Epidermal melanocyte (primary cell): Measurements from ENCODE around the gene STK4.

Experiments used
- DNase-seq: peaks from one replicate; pipeline ENCODE4 v3.0.0; 2011; ENCODE audit warnings: low spot score; ENCODE audit not compliant: insufficient read length

The STK4 gene

DNA sequence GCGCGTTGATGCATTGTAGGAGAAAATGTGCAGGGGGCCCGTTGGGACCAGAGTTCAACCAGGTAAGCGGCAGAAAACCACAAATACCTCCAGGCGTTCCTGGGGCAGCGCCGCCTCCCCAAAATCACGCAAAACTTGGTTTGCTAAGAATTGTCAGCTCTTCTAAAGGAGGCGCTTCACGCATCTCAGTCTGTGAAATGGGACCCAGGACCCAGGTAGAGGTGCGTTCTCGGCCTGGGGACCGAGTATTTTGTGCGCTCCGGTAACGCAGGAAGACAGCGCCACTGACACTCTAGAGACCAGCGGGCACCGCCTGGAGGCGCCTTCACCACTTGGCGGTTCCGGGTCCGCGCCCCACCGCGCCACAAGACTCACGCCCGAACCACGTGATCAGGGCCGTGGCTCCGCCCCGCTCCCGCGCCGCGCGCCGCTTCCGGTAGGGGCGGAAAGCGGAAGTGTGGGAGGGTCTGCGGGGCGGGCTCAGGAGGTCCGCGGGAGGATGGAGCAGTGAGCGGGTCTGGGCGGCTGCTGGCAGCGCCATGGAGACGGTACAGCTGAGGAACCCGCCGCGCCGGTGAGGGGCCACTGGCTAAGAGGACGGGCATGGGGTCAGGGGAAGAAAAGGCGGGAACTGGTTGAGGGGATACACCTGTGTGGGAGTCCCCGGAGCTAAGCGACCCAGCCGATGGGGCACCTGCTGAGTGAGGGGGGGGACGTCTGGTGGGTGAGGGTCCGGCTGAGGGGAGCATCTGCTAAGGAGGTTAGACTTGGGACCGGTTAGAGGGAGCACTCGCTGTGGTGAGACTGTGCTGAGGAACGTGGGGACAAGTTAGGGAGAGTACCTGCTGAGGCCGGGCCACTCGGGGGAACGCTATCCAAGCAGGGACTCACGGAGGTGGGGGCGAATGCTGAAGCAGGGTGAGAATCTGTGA lies at the start of gene STK4:
Gene STK4 (plus strand): TSS at position 483 of the 932 bp plus-strand sequence. CDS start 57 bp downstream, at position 540.
- peak; percentile 74 for DNase-seq

- no peak for DNase-seq
Observed at GRCh38 chr20:44916586-44916985, 49.7 kb upstream of the STK4 start.

- DNase-seq = no peak
Observed at GRCh38 chr20:44917399-44917798, 48.9 kb upstream of the STK4 start.

GRCh38 chr20:44918342-44918741 lies 48.0 kb upstream of the STK4 start:
- no peak for DNase-seq

DNA sequence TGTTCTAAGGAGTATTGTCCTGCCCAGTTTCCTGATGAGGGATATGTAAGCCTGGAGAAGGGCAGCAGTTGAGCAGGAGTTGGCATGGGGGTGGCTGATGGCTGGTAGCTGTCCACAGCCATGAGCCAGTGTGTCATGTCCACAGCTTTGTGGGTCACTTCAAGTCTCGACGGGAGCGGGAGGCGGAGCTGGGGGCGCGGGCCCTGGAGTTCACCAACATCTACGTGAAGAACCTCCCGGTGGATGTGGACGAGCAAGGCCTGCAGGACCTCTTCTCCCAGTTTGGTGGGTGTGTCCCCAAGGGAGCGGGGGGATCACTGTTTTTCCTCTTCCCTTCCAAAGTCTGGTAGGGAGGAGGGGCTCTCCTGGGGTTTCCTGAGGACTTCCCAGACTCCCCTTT lies 47.6 kb upstream of the STK4 start:
- no peak for DNase-seq

DNA sequence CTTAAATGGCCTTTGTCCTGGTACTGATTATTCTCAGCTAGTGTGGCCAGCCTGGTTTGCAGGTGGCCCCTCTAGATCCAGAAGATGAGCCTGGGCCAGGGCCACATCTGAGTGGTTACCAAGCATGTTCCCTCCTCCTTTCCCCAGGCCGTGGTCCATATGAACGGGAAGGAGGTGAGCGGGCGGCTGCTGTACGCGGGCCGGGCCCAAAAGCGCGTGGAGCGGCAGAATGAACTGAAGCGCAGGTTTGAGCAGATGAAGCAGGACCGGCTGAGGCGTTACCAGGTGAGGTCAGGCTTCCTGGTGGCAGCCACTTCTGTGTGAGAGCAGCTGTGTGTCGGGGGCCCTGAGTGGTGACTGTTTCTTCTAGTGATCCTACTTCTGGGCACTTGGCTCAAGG lies 44.9 kb upstream of the STK4 start:
- DNase-seq = no peak

DNA sequence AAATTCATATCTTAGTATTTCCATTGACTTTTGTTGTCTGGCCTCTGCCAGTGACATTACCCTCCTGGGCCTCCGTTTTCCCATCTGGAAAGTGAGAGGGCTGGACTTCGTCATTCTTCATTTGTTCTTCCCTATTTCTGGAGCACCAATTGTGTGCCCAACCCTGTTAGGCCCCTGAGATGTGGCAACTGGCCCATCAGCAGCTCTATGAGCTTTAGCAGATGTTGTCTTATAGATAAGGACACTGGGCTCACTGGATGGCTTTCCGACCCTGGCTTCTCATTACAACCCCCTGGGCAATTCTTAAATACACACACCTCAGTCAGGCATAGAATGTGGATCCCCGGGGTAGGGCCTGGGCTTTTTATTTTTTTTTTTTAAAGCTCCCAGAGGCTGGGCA lies 41.8 kb upstream of the STK4 start:
- no peak for DNase-seq

- no peak for DNase-seq
Observed at GRCh38 chr20:44928595-44928994, 37.7 kb upstream of the STK4 start.

- no peak for DNase-seq
Observed at GRCh38 chr20:44930517-44931168, 35.7 kb upstream of the STK4 start.

- no peak for DNase-seq
Observed at GRCh38 chr20:44931911-44932310, 34.4 kb upstream of the STK4 start.

- DNase-seq = no peak
Observed at GRCh38 chr20:44932916-44933315, 33.4 kb upstream of the STK4 start.

DNA sequence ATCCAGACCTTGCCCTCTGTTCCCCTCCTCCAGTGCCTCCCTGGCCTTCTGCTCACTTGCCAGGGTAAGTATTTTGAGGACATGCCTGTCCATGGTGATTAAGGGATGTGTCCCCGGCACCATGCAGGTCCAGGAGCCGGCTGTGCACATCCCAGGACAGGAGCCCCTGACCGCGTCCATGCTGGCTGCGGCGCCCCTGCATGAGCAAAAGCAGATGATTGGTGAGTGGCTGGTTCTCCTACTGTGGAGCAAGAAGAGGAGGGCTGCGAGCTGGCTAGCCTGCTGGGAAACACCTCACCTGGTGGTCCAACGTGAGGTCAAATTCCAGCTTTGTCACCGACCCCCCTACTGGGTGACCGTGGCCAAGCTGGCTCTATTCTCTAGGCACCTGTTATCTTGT lies 29.8 kb upstream of the STK4 start:
- DNase-seq = no peak

GRCh38 chr20:44938637-44939036 lies 27.7 kb upstream of the STK4 start:
- no peak for DNase-seq

DNA sequence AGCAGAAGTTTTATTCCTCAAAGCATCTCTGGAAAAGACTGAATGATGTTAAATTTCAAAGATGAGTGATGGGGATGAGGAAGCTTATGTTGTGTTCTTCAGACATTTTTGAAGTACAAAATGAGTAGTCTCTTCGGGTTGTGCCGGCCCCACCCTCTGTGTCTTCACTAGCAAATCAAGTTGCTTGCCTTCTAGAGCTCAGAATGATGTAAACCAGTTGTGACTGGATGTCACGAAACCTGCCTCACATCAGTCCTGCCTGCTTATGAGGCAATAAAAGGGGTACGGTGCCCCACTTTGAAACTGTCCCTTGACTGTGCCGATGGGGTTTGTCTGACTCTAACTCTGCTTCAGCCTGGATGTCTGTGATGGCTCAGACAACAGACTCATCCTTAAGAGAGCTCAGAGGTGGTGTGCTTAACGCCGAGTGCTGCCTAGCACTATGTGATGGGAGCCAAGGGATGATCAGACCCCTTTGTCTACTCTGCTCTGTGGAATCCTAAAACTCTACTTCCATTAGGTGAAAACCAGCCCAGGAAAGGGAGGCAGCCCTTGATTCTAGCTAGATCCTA lies 25.1 kb upstream of the STK4 start:
- DNase-seq = no peak

DNA sequence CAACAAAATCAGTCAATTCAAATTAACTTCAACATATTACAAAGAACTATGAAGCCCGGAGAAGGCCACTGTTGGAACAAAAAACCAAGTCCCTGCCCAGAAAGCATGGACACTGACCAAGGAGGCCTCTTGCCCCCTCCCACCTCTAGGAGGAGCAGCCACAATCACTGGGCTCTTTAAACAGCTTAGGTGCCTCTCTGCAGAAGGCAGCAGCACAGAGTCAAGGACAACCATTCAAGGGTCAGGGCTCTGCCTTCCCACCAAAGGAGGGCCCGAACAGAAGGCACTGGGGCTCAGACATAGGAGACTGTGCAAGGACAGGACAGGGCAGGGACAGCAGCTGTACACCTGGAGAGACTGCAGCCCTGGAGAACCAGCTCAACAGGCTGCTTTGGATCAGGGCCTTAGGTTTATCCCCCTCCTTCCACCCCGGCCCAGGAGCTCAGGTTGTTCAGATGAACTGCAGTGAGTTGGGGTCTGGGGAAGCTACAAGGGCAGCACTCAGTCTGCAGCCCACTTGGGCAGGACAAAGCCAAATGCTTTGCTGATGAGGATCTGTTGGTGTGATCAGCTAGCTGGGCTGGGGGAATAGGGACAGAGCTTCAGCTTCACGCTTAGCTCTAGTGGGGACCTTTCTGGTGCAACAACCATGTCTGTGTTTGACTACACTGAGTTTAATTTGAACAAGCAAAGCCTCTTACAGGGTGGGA lies 23.9 kb upstream of the STK4 start:
- no peak for DNase-seq

DNA sequence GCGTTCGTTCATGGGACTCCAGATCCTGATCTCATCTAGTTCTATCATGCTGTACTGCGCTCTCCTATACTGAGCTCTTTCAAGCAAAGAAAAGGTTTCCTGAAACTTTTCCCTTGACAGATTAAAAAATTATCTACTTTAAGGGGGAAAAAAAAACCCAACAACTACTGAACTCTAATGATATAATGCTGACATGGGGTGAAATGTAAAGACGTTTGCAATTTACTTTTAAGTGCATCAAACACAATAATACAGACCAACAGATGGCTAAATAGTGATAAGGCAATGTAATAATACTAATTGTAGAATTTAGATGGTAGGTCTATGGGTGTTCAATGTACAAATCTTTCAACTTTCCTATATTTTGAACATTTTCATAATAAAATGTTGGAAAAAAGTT lies 22.5 kb upstream of the STK4 start:
- no peak for DNase-seq

- no peak for DNase-seq
Observed at GRCh38 chr20:44945261-44945660, 21.1 kb upstream of the STK4 start.

- no peak for DNase-seq
Observed at GRCh38 chr20:44946271-44946852, 19.9 kb upstream of the STK4 start.

DNA sequence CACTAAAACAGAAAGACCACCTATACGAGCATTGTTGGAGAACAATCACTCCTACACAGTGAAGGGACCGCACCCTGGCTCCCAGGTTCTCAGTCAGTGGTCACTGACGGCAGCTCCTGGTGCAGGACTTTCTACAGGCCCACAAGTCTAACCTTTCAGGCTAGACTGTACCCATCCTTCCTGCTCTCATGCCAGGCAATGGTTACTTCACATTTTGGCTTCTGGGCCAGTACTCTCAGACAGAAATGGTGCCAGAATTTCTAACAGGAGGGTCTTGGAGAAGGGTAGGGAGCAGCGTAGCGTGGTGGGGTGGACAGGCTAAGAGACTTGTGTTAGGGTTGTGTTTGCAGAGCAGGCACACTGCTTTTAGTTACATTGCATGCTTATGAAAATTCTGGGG lies 18.2 kb upstream of the STK4 start:
- DNase-seq = no peak

DNA sequence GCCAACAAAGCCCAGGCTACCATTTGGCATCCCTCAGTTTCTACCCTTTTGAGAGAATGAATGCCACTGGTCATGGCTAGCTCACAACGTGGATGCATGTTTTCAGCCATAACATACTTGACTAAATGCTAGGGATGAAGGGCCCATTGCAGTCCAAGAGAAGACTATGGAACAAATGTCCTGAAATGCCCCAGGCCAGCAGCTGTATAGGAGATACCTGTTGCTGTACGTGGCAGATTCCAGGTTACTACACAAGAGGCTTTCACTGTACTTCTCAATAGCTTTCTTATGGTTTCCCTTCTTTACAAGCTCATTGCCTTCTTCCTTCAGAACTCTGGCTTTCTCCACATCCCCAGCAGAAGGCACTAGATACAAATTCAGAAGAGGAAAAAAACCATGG lies 17.8 kb upstream of the STK4 start:
- DNase-seq = no peak

DNA sequence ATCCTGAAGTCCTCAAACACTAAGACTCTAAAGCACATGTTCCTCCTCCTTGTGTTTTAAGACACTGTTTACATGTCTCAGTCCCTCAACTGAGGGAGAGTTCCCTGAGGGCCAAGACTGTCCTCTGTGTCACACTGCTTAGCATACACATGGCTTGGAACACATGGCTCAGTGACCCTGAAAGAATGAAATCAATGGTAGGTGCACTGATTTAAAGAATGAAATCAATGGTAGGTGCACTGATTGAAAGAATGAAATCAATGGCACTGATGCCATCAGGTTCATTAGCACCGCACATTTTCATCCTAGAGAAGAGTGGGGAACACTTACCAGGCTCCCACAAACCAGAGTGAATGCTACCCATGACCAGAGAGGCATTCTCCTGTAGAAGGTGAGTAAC lies 15.9 kb upstream of the STK4 start:
- no peak for DNase-seq
